ENCODE data around the gene PHLPP1.
"Not testable (repeated sequence)": the region's sequence is repeated elsewhere in the genome, so short reads cannot be mapped to it uniquely, and the experiment has no call there.

PHLPP1 gene

GRCh38 chr18:62715436-62715758 is at the start of gene PHLPP1:
PHLPP1 (plus strand) TSS chr18:62715541; CDS start chr18:62715684, 143 bp downstream.
- DNase-seq (ENCODE audit: low read depth in 1 of 2, low spot score in 1 of 2): no peak

DNA sequence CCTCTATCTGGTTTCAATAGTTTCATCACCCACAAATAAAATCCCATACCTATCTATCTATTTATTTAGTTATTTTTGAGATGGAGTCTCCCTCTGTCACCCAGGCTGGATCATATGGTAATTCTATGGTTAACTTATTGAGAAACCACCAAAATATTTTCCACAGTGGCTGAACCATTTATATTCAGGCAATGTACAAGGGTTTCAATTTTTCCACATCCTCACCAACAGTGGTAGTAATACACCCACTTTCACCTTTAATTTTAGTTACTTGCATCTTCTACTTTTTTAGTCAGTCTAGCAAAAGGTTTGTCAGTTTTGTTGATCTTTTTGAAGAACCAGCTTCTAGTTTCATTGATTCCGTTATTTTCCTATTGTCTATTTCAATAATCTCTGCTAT is 46.1 kb upstream of the PHLPP1 start:
- no peak for DNase-seq (ENCODE audit: low read depth in 1 of 2, low spot score in 1 of 2)

- DNase-seq (ENCODE audit: low read depth in 1 of 2, low spot score in 1 of 2): no peak
These were observed 44.8 kb upstream of the PHLPP1 start for GRCh38 chr18:62670573-62670972.

- DNase-seq (ENCODE audit: low read depth in 1 of 2, low spot score in 1 of 2): no peak
These were observed 42.7 kb upstream of the PHLPP1 start for GRCh38 chr18:62672600-62672999.

DNA sequence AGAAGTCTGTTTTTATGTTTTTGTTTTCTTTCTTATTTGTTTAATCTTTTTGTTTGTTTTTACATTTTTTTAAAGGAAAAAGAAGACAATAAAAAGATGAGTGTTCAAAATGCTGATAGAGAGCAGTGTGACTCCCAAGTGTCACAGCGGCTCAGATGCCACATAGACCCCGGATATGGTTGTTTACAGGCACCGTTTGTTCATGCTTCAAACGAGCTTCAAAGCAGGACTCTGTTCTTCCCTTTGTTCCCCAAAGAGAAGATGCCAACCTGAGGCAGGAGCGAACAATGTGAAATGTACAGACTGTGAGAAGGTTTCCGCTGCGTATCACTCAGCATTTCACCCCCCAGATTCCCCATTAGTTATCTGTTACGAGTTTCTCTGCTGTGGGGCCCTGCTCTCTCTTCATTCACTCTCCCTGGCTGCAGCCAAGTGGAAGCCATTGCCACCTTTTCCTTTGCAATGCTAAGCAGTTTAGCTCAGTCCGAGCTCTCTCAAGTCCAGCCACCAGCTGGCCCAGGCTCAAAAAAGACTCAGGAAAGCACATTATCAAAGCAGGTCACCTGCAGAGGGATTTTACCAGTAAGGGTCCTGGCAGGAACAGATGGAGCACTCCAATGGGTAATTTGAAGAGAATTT is 36.4 kb upstream of the PHLPP1 start:
- DNase-seq (ENCODE audit: low read depth in 1 of 2, low spot score in 1 of 2): no peak

DNA sequence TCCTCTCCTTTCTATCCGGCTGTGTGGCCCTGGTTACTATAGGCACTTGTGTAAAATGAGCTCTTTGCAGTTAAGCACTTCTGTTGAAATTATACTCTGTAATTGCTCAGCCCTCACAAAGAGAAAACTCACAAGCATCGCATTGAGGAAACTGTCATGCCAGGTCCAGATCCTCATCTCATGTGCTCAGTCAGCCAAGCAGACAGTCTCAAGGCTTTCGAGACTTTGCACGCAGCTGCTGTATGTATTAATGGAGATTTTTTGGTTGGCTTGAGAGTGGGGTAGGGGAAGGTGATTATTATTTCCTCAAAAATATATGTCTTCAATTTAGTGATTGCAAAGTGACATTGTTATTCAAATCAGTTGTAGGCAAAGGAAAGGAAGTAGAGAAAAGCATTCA is 33.0 kb upstream of the PHLPP1 start:
- DNase-seq (ENCODE audit: low read depth in 1 of 2, low spot score in 1 of 2): no peak

DNA sequence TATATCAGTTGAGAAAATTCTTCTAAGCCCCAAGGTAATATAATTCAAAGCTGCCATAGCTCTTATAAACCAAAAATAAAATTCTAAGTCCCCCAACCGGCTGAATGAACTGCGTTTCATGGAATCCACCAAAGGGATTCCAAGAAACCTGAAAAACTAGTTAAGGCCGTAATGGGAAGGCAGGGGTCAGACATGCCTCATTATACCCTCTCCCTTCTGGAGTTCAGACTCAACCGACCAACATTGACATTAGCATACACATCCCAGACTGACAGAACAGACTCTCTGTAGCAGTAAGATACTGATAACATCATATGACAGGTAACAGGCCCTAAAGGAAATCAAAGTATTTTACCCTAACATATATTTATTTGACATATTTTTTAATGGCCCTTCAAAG is 31.4 kb upstream of the PHLPP1 start:
- no peak for DNase-seq (ENCODE audit: low read depth in 1 of 2, low spot score in 1 of 2)

DNA sequence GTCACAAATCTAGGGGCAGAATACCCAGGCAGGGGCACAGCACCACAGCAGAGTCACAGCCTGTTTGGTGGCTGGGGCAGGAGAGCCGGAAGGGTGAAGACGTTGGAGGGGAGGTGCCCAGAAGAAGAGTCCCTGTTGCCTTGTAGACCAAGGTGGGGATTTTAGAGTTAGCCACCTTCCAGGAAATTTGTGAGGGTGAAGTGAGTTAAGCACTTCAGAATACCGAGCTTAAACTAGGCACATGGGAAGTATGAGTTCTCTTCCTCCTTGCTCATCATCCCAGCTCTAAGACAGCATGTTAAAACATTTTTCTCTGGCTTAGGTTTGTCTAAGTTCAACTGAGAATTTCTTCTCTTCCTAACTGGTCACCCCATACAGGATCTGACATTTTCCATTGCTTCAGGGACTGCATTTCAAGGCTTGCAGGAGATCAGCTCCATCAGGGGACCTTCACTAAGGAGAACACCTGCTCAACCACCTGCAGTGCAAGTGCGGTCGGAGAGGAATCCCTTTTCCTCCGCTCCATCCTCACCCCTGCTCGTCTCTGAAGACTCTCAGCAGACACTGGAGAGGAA is 26.5 kb upstream of the PHLPP1 start:
- no peak for DNase-seq (ENCODE audit: low read depth in 1 of 2, low spot score in 1 of 2)

GRCh38 chr18:62690236-62690815 is 25.0 kb upstream of the PHLPP1 start:
- DNase-seq (ENCODE audit: low read depth in 1 of 2, low spot score in 1 of 2): no peak

GRCh38 chr18:62693659-62694058 is 21.7 kb upstream of the PHLPP1 start:
- DNase-seq (ENCODE audit: low read depth in 1 of 2, low spot score in 1 of 2): no peak

DNA sequence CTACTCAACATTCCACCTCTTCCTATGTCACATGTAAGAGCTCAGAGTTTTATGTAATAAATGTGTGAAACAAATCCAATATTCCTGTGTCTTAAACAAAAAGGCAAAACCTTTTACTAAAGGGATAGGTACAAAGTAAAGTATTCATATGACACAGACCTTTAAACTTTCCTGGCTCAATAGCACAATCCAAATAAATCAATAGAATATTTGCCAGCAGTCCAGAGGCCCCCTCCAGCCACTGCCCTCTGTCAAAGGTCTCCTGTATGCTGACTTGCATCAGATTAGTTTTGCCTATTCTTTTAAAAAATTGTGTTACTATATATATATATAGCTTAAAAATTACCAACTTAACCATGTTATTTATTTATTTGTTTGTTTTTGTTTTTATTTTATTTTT is 17.7 kb upstream of the PHLPP1 start:
- DNase-seq (ENCODE audit: low read depth in 1 of 2, low spot score in 1 of 2): no peak

DNA sequence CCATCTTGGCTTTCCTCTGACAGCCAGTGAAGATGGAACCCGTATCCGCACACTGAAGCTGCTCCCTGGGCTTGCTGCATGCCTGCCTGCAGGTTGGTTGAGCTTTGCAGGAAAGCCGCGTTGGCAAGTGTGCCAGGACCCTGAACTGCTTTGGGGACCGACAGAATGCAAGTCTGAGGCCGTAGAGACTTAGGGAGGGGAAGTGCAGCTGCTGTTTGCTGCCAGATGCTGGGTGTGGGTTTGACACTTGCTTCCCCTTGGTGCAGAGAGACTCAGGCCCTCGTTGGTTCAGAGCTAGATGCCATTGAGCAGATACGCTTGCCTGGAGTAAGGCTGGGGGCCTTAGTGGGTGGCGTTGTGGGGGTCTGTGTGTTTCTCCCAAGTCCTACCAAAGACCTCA is 13.1 kb upstream of the PHLPP1 start:
- no peak for DNase-seq (ENCODE audit: low read depth in 1 of 2, low spot score in 1 of 2)

DNA sequence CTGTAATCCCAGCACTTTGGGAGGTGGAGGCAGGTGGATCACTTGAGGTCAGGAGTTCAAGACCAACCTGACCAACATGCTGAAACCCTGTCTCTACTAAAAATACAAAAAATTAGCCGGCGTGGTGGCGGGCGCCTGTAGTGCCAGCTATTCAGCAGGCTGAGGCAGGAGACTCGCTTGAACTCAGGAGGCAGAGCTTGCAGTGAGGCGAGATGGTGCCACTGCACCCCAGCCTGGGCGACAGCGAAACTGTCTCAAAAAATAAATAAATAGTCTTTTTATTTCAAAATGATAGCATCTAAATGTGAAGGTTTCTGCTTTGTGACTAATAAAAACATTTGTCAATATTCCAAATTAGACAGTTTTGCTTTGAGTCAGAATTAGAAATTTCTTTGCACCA is 8.5 kb upstream of the PHLPP1 start:
- DNase-seq (ENCODE audit: low read depth in 1 of 2, low spot score in 1 of 2): not testable (repeated sequence)

DNA sequence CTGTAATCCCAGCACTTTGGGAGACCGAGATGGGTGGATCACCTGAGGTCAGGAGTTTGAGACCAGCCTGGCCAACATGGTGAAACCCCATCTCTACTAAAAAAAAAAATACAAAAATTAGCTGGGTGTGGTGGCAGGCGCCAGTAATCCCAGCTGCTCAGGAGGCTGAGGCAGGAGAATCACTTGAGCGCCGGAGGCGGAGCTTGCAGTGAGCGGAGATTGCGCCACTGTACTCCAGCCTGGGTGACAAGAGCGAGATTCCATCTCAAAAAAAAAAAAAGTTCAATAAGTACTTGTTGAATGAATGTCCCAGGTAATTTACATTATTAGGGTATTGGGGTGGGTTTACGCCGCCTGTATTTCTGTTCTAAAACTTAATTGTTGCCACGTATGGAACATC is 5.4 kb upstream of the PHLPP1 start:
- not testable (repeated sequence) for DNase-seq (ENCODE audit: low read depth in 1 of 2, low spot score in 1 of 2)

DNA sequence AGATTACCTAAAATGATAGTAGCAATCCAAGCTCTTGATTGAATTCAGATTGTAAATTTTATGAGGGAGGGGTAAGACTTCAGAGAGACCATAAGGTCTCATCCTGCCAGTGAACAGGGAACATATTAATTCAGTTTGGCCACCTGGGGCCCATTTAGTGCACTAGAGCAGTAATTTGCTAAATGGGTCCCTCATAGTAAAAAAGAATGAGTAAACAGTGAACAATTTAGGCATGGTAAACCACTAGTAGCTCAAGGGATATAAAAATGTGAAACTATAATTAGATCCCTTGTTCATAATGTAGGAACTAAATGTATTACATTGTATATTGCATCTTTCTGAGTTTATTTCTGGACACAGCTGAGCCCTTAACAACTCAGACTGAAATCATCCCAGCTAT is 4.9 kb upstream of the PHLPP1 start:
- no peak for DNase-seq (ENCODE audit: low read depth in 1 of 2, low spot score in 1 of 2)

DNA sequence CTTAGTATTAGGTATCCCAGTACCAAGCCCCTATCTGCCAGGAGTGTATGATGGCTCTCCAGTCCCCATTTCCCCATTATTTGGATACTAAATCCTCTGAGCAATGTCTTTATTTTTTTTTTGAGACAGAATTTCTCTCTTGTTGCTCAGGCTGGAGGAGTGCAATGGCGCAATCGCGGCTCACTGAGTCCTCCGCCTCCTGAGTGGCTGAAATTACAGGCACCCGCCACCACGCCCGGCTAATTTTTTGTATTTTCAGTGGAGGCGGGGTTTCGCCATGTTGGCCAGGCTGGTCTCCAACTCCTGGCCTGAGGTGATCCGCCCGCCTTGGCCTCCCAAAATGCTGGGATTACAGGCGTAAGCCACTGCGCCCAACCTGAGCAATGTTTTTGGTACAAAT is 3.6 kb upstream of the PHLPP1 start:
- DNase-seq (ENCODE audit: low read depth in 1 of 2, low spot score in 1 of 2): no peak

- no peak for DNase-seq (ENCODE audit: low read depth in 1 of 2, low spot score in 1 of 2)
These were observed 1.6 kb upstream of the PHLPP1 start for GRCh38 chr18:62713651-62714247.

DNA sequence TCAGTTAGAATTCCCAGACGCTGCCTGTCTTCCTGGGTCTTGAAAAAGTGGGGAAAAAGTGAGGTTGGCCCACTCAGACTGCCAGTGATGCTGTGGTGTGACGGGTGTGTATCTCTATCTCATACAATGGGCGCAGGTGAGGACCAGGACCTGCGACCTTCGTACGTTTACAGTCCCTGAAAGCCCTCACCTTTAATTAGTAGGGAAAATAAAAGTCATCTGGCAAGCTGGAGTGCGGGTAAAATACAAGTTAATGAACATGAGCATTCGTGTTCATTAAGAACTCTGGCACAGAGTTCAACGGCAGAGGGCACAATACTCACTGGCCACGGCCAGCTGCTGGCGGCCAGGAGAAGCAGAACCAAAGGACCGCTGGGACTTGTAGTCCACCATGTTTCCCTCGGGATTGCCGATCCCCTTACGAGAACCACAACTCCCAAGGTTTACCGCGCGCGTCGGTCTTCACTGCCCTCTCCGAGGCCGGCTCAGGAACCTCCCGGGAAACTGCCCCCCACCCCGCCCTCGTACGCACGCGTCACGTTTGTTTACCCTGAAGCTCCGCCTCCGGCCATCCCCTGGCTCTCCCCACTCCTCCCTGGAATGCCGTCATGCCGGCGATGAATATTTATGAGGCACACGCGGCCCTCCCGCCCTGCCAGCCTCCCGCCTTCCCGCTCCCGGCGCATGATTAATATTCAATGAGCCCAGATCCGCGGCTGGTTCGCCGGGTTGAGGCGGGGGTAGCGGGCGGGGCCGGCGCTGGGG is 488 bp upstream of the PHLPP1 start:
- peak; percentile 83 to 92 for DNase-seq (ENCODE audit: low read depth in 1 of 2, low spot score in 1 of 2)

DNA sequence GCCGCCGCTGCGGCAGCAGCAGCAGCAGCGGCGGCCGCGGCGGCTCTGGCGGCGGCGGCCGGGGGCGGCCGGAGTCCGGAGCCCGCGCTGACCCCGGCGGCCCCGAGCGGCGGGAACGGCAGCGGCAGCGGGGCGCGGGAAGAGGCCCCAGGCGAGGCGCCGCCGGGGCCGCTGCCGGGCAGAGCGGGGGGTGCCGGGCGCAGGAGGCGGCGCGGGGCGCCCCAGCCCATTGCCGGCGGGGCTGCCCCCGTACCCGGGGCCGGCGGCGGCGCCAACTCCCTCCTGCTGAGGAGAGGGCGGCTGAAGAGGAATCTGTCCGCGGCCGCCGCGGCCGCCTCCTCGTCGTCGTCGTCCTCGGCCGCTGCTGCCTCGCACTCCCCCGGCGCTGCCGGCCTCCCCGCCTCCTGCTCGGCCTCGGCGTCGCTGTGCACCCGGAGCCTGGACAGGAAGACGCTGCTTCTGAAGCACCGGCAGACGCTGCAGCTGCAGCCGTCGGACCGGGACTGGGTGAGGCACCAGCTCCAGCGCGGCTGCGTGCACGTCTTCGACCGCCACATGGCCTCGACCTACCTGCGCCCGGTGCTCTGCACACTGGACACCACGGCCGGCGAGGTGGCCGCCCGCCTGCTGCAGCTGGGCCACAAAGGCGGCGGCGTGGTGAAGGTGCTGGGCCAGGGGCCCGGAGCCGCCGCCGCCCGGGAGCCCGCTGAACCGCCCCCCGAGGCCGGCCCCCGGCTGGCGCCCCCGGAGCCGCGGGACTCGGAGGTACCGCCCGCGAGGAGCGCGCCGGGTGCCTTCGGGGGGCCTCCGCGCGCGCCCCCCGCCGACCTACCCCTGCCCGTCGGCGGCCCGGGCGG is 646 bp downstream of the PHLPP1 start:
- DNase-seq (ENCODE audit: low read depth in 1 of 2, low spot score in 1 of 2): peak; percentile 16 to 21

- peak in 1 of 2 donors; percentile 15 for DNase-seq (ENCODE audit: low read depth in 1 of 2, low spot score in 1 of 2)
These were observed 1.4 kb downstream of the PHLPP1 start for GRCh38 chr18:62716619-62717168.

Measured in activated CD4-positive, alpha-beta T cell treated with anti-CD3 and anti-CD28 coated beads, Interleukin-2, amount 50 U/mL, for 24 hours (primary cell).